Activated naive CD4-positive, alpha-beta T cell (primary cell): ENCODE measurements around the gene NUDT12.

Experiments
- DNase-seq, 4 experiments: peaks; one replicate each; lab custom pipeline; 2025; lab: John Stamatoyannopoulos, UW

Gene NUDT12

DNA sequence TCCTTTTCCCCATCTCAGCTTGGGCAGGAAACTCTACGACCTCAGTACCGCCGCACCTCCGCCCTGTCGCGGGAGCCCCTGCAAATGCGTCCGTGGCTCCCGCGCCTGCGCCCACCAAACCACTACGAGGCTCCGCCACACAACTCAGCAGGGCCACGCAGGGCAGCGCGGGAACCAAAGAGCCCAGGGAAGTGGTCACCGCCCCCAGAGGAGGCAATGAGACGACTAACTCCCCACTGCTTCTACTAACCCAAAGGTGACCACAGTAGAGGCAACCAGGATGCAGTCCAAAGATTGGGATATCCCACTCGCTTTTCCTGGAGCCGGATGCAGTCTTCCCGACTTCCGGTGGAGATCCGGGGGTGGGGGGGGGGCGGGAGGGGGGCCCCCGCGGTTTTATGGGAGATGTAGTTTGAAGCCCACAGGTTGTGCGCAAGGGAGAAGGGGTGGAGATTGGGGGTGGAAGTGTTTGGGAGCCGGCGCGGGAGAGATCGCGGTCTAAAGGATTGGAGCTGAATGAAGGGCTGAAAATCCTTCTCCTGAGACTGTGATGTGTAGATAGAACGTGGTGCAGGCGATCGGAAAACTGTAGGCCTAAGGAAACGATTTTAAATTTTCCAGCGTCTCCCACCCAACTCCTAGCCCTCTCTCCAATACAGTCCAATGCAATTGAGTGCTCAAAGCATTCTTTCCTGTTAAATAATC, at the start of gene NUDT12:
Gene NUDT12 (minus strand): TSS at position 337 of the 705 bp plus-strand sequence. CDS start 2,541 bp downstream, outside the sequence.
- peak; percentile 4 to 23 (median 7) for DNase-seq

GRCh38 chr5:103607346-103607745, 44.8 kb upstream of the NUDT12 start:
- DNase-seq, result no peak

DNA sequence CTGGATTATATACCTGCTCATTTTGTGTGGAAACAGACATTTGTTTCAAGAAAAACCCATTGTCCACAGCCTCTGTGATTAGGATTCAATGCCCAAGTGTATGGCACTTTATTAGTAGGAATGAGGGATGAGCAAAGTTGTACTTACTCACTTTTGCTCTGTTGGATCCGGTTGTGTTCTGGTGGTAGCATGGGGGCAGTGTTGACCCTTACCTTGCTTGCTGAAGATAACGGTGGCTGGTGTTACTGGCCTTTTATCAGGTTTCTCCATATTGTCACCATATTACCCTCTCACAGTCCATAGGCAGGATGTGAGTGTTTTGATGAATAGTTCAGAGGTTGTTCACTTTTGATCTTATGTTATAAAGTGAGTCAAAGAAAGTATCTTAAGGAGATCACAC, 42.7 kb upstream of the NUDT12 start:
- no peak for DNase-seq

GRCh38 chr5:103602438-103602837, 39.8 kb upstream of the NUDT12 start:
- no peak for DNase-seq

DNA sequence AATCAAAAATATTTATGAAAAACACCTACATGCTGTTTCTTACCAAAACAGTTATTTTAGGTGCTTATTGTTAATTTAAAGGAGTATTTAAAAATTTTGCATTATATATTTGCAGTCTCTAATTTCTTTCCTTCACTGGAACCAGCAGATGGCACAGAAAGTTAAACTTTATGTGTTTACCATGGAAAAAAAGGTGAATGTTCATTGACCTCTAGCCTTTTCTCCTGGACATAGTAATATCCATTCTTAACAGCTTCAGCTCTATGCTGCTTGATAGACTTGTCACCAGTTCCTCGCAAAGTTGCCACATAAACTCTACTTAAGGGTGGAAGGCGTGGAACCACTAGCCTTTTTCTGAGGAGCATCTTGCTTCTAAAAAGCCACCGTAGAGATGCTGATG, 38.7 kb upstream of the NUDT12 start:
- no peak for DNase-seq

- no peak for DNase-seq
Observed at GRCh38 chr5:103600086-103600485, 37.5 kb upstream of the NUDT12 start.

GRCh38 chr5:103598997-103599566, 36.5 kb upstream of the NUDT12 start:
- no peak for DNase-seq

DNA sequence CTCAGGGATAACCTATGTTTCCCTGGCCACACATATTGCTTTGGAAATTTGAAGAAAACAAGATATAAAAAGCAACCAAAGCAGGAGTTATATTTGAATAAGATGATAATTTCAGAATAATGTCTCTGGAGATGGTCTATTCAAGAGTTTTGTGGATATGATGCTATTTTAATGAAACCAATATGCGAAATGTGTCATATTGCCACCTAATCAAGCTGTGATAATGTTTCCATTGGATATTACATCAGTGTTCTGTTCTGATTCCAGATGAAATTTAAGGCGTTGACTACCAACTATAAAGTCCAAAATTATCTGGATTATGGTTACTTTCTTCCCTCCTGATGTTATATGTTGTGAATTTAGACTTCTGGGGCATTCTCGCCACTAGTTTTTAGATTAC, 27.6 kb upstream of the NUDT12 start:
- no peak for DNase-seq

GRCh38 chr5:103589776-103590175, 27.2 kb upstream of the NUDT12 start:
- no peak for DNase-seq

- DNase-seq, result no peak
Observed at GRCh38 chr5:103589357-103589756, 26.8 kb upstream of the NUDT12 start.

GRCh38 chr5:103587185-103587748, 24.7 kb upstream of the NUDT12 start:
- DNase-seq, result no peak

- DNase-seq, result no peak
Observed at GRCh38 chr5:103582364-103582763, 19.8 kb upstream of the NUDT12 start.

- DNase-seq, result no peak
Observed at GRCh38 chr5:103573411-103573810, 10.8 kb upstream of the NUDT12 start.

GRCh38 chr5:103572454-103572853, 9.9 kb upstream of the NUDT12 start:
- DNase-seq, result no peak

- no peak for DNase-seq
Observed at GRCh38 chr5:103571730-103572129, 9.1 kb upstream of the NUDT12 start.

- DNase-seq, result no peak
Observed at GRCh38 chr5:103569313-103570060, 6.9 kb upstream of the NUDT12 start.

GRCh38 chr5:103565719-103566118, 3.1 kb upstream of the NUDT12 start:
- no peak for DNase-seq

DNA sequence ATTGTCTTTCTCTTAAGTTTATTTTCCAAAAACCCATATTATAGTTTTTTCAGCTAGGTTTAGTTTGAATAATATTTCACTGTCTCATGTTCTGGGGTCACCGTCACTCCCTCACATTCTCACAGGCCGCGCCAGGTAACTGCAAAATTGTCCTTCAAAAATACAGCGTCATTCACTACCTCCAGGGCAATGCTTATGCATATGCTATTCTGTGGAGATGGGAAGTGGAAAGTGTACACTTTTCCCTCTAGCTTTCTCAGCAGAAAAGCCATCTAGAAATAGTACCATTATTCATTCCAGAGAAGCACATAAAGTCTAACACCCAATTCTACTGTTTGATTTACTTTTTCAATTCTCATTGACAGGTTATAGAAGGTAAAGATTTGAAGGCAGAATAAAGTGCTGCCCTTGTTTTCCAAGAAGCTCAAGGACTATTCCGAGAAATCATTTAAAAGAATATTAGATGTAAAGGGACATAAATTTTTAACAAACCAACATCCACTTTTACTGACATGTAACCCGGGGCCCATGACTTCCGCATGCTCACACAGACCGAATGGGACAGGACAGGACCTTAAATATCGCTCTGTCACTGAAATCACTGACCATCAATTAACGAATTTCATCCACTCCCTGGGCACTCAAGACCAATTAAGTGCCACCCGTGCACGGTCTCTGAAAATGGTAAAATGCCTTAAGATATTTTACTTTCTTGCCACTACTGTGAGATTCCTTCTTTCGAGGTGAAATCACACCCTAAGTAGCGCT, 720 bp downstream of the NUDT12 start:
- DNase-seq, result no peak

DNA sequence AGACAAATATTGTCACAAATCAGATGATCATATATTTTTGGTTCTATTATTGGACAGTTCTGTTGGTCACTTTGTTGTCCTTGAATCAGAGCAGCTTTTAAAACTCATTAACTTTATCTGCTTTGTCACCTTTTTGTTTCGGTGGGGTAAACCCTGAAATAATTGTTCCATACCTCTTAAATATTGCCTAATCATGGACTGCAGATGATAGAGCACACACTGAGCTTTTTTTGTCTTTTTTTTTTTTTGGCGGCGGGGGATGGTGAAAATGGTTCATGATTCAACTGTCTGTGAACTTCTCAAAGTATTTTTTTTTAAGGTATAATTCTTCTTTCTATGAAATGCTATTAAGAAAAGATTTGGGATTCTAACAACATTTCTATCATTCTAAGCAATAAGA, 1.8 kb downstream of the NUDT12 start:
- DNase-seq, result no peak

DNA sequence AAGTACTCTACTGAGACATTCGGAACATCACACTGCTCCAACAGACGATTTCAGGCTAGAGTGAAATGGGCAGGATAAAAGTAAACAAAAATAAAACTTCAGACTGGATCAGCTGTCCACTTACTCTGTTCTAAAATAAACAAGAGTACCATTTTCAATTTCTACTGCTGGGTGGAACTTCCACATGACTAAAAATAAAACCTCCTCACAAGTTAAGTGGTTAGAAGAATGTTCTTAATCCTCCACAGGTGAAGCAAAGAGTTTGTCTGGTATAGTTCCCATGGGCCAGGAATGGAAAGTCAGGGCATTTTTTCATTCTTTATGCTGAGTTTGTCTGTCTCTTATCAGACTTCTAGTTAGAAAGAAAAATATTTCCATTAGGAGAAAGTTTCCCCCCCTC, 15.7 kb downstream of the NUDT12 start:
- no peak for DNase-seq

DNA sequence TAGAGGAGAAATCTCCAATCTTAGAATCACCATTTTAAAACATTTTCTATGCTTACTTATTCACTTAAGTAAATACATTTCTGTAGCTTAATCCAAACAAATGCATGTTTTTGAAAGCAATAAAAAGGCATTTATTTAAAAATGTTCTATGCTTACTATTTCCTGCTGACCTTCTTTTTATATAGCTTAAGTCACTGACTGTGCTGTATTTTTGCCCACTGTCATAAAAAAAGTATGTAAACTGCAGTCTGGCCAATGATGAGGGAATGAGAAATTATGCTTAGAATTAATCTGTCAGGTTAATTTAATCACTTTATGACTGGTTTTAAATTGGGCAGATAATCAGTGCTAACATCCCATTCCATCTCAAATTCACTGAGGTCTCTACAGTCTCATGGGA, 20.1 kb downstream of the NUDT12 start:
- no peak for DNase-seq

DNA sequence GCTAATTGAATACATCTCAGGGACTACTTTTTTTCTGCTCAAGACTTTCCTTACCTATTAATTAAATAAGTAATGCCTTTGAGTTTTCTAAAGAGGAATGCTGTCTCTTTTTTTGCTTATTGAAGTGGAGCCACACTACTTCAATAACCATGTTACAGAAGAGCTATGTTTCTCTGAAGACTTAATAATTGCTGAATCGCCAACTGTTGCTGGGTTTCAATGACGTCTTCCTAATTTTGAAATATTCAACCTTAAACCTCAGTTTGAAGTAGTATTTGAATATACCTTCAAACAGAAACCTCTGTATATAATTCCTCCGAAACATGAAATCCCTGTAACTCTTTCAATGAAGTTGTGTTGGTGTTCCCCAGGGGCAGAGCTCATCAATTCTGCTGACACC, 21.0 kb downstream of the NUDT12 start:
- DNase-seq, result no peak
